ENCODE data around the gene ADAM22. TPM values are rescaled to one million over a fixed set of nuclear protein-coding genes. Genes with fewer than 3 reads are reported as not detected.
"Not testable (repeated sequence)": the region's sequence is repeated elsewhere in the genome, so short reads cannot be mapped to it uniquely, and the experiment has no call there.

Gene ADAM22
- total and polyA plus RNA-seq, 12 donors, result 0.19 to 3.7 (median 1.5) TPM

DNA sequence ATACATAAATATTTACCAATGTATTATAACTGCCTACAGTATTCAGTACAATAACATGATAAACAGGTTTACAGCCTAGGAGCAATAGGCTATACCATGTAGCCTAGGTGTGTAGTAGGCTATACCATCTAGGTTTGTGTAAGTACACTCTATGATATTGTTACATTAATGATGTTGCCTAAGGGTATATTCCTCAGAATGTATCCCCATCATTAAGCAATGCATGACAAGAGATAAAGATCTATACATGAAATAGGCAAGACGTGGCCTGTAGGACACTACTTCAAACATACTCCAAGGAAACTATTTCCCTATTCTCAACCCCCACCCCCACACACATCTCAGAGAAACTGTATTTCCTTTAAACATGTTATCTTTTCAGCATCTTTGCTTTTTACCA lies 15.3 kb upstream of the ADAM22 start:
- no peak overlapping the region for H3K27ac ChIP-seq
- H3K36me3 ChIP-seq, result no peaks in the 10 kb centered on the region
- no peaks in the 10 kb centered on the region for H3K4me1 ChIP-seq
- no peaks in the 10 kb centered on the region for H3K9me3 ChIP-seq
- no peak for TF ChIP-seq CTCF (IDR thresholded peaks at IDR 0.05)
- DNase-seq, result no peak
- intact Hi-C loops (cut with DNase I), result no loop called here
- 69 to 84% methylated on average over 1 of the region's 1 CpG for WGBS, 2 donors
- ATAC-seq, result no peak
- H3K4me3 ChIP-seq, result no peak overlapping the region
- no peaks in the 10 kb centered on the region for H3K27me3 ChIP-seq

GRCh38 chr7:87919875-87920274 lies 14.2 kb upstream of the ADAM22 start:
- intact Hi-C loops (cut with DNase I), result no loop called here
- Histone ChIP-seq H3K4me3 (no peak overlapping the region), H3K9me3 (no peaks in the 10 kb centered on the region), H3K27ac (no peak overlapping the region), H3K36me3 (no peaks in the 10 kb centered on the region), H3K4me1 (no peaks in the 10 kb centered on the region), H3K27me3 (no peaks in the 10 kb centered on the region)
- WGBS, 2 donors, result 92 to 93% methylated on average over 6 of the region's 6 CpGs
- ATAC-seq (no peak), DNase-seq (no peak)
- no peak for TF ChIP-seq CTCF (IDR thresholded peaks at IDR 0.05)

DNA sequence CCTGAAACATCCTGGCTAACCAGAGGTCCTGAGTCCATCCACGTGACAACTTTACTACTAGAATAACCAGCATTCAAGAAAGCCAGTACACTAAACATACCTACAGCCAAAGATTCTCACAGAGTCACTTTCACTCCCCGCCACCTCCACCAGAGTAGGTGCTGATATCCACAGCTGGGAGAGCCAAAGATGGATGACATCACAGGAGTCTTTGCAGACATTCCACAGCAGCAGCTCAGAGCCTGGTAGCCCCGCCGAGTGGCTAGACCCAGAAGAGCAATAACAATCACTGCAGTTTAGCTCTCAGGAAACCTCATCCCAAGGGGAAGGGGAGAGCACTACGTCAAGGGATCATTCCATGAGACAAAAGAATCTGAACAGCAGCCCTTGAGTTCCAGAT lies 13.5 kb upstream of the ADAM22 start:
- ATAC-seq, result no peak
- whole genome bisulfite sequencing, 2 donors, result 57 to 62% methylated on average over 5 of the region's 5 CpGs

GRCh38 chr7:87922759-87923395 lies 11.2 kb upstream of the ADAM22 start:
- H3K4me1 ChIP-seq; intact Hi-C loops (cut with DNase I); DNase-seq; H3K36me3 ChIP-seq; H3K9me3 ChIP-seq; ATAC-seq; H3K4me3 ChIP-seq; H3K27me3 ChIP-seq; H3K27ac ChIP-seq: not testable (repeated sequence)
- WGBS, 2 donors, result 90 to 95% methylated on average over 8 of the region's 8 CpGs

More for the DNA sequence above, 13.5 kb upstream of the ADAM22 start:
- Histone ChIP-seq H3K9me3 (no peaks in the 10 kb centered on the region), H3K27me3 (no peaks in the 10 kb centered on the region), H3K4me3 (no peak overlapping the region), H3K36me3 (no peaks in the 10 kb centered on the region), H3K27ac (no peak overlapping the region), H3K4me1 (no peaks in the 10 kb centered on the region)
- no peak for DNase-seq
- intact Hi-C loops (cut with DNase I), result no loop called here
- TF ChIP-seq CTCF (IDR thresholded peaks at IDR 0.05), result no peak

- DNase-seq (no peak), ATAC-seq (no peak)
- no peak overlapping the region for H3K4me3 ChIP-seq
- no peak for TF ChIP-seq CTCF (IDR thresholded peaks at IDR 0.05)
- H3K36me3 ChIP-seq, result no peaks in the 10 kb centered on the region
- H3K9me3 ChIP-seq, result no peaks in the 10 kb centered on the region
- no peak overlapping the region for H3K27ac ChIP-seq
- H3K4me1 ChIP-seq, result no peaks in the 10 kb centered on the region
- no peaks in the 10 kb centered on the region for H3K27me3 ChIP-seq
- 52 to 55% methylated on average over 6 of the region's 6 CpGs for WGBS, 2 donors
- intact Hi-C loops (cut with DNase I), result no loop called here
Measured at GRCh38 chr7:87926581-87927461, 7.2 kb upstream of the ADAM22 start.

All from heart right ventricle (tissue), 16 donors.